D341Med (cell line): ENCODE results near the gene CLDN6.
"Not testable (repeated sequence)": the region's sequence is repeated elsewhere in the genome, so short reads cannot be mapped to it uniquely, and the experiment has no call there.

Source experiments
- DNase-seq: peaks from one replicate; pipeline ENCODE4 v3.0.0; 2012; ENCODE audit warnings: low spot score

The CLDN6 gene, protein sequence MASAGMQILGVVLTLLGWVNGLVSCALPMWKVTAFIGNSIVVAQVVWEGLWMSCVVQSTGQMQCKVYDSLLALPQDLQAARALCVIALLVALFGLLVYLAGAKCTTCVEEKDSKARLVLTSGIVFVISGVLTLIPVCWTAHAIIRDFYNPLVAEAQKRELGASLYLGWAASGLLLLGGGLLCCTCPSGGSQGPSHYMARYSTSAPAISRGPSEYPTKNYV

GRCh38 chr16:3017794-3018506, at the start of gene CLDN6:
Gene CLDN6, minus strand, starts transcription at chr16:3018183. Its CDS starts 2,162 bp downstream, at chr16:3016021.
- DNase-seq: no peak

DNA sequence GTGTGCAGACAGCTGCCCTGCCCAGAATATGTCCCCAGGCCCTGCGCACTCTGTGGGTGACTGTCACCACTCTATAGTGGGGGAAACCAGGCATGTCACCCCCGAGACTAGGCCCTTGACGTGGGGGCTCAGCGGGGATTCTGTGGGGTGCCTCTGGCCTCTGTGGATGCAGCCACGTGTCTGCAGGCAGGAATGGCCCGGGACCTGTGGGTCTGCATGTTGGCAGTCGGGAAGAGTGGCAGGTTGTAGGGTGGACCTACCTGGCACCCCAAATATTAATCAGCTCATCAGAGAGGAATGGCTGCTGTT, 48.4 kb upstream of the CLDN6 start:
- DNase-seq: no peak

DNA sequence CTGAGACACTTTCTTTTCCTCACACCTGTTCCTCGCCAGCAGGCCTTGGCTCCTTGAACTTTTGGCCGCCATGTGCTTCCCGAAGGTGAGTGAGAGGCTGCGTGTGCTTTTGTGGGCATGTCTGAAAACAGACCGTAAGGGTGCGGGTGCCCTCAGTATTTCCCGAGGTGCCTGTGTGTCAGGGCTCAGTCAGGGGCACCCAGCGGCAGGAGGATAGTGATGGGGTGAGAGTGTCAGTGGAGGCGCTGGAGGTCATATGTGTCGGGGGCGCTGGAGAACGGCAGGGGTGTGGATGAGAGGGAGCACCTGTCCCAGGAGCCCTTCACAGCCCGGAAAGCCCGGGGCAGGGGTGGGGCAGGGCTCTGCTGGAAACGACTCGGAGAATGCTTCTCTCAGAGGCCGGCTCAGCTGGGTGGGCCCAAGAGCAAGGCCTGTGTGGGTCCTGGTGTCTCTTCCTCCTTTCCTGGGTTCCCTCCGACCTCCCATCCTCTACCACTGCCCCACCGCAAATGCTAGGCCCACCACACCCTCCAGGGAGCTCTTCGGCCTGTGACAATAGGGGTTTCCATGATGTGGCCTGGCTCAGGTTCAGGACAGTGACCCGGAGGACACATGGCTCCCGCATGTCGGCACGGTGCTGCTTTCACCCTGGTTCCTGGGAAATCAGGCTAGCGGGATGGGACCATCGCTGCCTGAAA, 47.9 kb upstream of the CLDN6 start:
- DNase-seq: no peak

- no peak for DNase-seq
Measured at GRCh38 chr16:3065069-3065741, 47.2 kb upstream of the CLDN6 start, which contains the start of gene IL32. Gene IL32, plus strand, starts transcription at chr16:3065640. Its CDS starts 172 bp downstream, at chr16:3065812.

DNA sequence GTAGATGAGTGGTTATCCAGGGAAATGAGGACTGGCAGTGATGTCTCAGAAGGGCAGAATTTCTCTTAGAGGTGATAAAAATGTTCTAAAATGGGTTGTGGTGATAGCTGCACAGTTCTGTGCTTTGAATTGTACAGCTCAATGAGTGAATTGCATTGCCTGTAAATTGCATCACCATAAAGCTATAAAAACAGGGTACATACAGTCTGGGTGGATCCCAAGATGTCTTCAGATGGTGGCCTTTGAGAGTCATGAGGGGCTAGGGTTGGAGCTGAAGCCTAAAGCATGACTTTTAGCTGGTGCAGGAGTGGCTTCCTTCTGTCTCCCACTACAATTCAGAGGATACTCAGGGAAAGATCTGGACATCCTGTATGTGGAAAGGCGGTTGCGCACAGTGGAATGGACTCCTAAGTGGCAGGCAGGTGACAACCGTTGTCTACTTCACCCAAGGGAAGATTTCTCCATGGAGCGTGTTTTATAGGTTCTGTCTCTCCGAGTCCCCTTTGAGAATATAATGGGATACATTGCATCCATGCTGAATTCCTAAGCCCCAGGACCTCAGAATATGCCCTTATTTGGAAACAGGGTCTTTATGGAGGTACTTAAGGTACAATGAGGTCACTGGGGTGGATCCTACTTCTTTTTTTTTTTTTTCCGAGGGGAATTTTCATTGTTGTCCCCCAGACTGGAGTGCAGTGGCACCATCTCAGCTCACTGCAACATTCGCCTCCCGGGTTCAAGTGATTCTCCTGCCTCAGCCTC, 45.8 kb upstream of the CLDN6 start:
- DNase-seq: no peak

GRCh38 chr16:3062553-3062952, 44.6 kb upstream of the CLDN6 start:
- DNase-seq: no peak

- no peak for DNase-seq
Measured at GRCh38 chr16:3060339-3061127, 42.5 kb upstream of the CLDN6 start.

- no peak for DNase-seq
Measured at GRCh38 chr16:3059723-3060242, 41.8 kb upstream of the CLDN6 start.

DNA sequence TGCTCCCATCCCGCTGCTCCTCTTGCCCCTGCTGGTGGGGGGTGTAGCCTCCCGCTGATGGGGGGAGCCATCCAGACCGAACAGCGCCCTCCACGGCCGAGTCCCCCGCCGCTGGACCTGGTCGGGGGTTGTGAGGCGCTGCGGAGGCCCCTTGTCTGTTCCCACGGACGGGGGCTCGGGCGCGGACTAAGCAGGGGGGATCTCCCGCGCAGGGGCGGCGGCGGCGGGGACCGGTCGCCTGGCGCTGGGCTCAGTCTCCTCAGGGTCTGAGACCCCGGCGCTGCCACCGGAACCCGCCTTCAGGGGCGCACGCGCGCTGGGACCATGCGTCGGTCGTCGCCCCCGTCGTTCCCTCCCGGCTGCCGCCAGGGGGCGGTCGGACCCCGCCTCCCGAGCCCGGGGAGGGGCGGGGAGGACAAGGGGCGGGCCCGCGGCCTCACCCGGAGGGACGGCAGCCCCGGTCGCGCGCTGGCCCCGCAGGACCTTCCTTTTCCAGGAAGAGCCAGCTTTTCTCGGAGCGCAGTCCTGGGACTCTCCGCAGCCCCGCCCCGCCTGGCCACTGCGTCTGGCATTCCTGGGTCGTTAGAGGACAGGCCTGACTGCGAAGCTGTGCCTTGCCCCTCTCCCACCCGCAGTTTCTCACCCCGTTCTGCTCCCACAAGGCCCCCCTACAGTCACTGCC, 41.2 kb upstream of the CLDN6 start:
- peak; percentile 98 for DNase-seq

- DNase-seq: peak; percentile 66
Measured at GRCh38 chr16:3058139-3059030, 40.4 kb upstream of the CLDN6 start.

GRCh38 chr16:3057181-3058138, 39.5 kb upstream of the CLDN6 start:
- no peak for DNase-seq

DNA sequence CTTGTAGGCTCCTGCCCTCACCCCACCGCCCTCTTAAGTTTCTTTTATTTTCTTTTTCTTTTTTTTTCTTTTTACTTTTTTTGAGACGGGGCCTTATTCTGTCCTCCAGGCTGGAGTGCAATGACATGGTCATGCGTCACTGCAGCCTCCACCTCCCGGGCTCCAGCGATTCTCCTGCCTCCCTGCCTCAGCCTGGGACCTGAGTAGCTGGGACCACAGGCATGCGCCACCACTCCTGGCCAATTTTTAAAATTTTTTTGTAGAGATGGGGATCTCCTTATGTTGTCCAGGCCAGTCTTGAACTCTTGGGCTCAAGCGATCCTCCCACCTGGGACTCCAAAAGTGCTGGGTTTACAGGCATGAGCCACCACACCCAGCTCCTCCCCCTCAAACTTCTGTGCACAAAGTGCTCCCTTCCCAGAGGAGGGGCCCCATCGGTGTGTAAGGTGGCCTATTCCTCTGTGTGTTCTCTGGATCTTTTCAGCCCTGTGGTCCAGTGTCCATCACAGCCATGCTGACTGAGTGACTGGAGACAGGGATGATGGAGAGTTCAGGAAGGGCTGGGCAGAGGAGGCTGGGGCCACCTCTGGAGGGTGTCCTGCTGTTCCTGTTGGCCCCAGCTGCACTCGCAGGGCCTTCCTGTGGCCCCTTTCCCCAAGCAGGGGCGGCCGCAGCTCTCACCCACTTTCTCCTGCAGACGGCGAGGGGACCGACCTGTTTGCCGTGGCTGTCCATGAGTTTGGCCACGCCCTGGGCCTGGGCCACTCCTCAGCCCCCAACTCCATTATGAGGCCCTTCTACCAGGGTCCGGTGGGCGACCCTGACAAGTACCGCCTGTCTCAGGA, 38.6 kb upstream of the CLDN6 start:
- no peak for DNase-seq

DNA sequence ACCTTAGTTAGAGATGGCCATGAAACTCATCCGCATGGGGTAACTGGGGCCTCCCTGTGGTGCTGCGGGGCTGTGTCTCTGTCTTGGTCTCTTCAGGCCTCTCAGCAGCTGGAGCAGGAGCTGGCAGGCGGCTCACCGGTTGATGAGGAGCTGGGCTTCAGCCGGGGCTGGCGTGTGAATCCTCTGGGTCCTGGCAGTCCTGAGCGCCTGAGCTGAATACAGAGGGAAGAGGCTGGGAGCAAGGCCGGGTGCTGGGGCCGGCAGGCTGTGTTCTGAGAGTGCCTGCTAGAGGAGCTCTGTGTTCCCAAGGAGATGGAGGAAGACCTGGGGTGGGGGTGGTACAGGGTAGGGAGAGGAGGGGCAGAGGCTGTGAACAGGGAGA, 37.7 kb upstream of the CLDN6 start:
- not testable (repeated sequence) for DNase-seq

- no peak for DNase-seq
Measured at GRCh38 chr16:3054965-3055733, 37.2 kb upstream of the CLDN6 start.

DNA sequence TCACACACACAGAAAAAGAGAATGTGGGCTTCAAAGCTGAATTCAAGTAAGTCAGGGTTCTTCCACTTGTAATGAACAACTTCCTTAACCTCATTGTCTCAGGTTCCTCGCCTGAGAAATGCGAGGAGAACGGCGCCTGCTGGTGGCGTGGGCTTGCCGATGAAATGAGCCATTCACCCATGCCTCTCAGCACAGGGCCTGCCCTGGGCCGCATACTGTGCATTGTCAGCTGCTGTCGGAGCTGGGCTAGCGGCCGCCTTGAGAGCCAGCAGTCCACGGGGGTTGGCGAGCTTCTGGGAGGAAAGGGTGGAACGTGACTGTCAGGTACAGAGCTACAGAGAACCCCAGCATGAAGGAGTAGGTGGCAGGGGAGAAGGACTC, 35.3 kb upstream of the CLDN6 start:
- not testable (repeated sequence) for DNase-seq

- DNase-seq: not testable (repeated sequence)
Measured at GRCh38 chr16:3052571-3053329, 34.8 kb upstream of the CLDN6 start.
